NCI-H69 (cell line): ENCODE data around the gene PIP5KL1.

Source experiments
- DNase-seq: peaks from one replicate; lab custom pipeline; 2025; lab: John Stamatoyannopoulos, UW

Gene PIP5KL1

GRCh38 chr9:127968700-127969383, 38.3 kb upstream of the PIP5KL1 start:
- DNase-seq = peak; percentile 95

GRCh38 chr9:127968042-127968441, 37.5 kb upstream of the PIP5KL1 start:
- DNase-seq = peak; percentile 49

GRCh38 chr9:127967151-127967809, 36.7 kb upstream of the PIP5KL1 start:
- DNase-seq = no peak

GRCh38 chr9:127966416-127967150, 36.0 kb upstream of the PIP5KL1 start:
- DNase-seq = peak; percentile 75

- DNase-seq = peak; percentile 63
Observed at GRCh38 chr9:127965953-127966352, 35.4 kb upstream of the PIP5KL1 start.

- DNase-seq = peak; percentile 92
Observed at GRCh38 chr9:127963359-127964064, 32.9 kb upstream of the PIP5KL1 start.

GRCh38 chr9:127963041-127963358, 32.4 kb upstream of the PIP5KL1 start:
- DNase-seq = no peak

GRCh38 chr9:127962278-127962677, 31.7 kb upstream of the PIP5KL1 start:
- no peak for DNase-seq

- no peak for DNase-seq
Observed at GRCh38 chr9:127961613-127962155, 31.1 kb upstream of the PIP5KL1 start.

- no peak for DNase-seq
Observed at GRCh38 chr9:127961155-127961490, 30.5 kb upstream of the PIP5KL1 start.

GRCh38 chr9:127960410-127961154, 30.0 kb upstream of the PIP5KL1 start:
- DNase-seq = peak; percentile 92

- DNase-seq = peak; percentile 55
Observed at GRCh38 chr9:127959841-127960409, 29.3 kb upstream of the PIP5KL1 start.

GRCh38 chr9:127959398-127959797, 28.8 kb upstream of the PIP5KL1 start:
- no peak for DNase-seq

- DNase-seq = no peak
Observed at GRCh38 chr9:127958728-127959127, 28.2 kb upstream of the PIP5KL1 start.

GRCh38 chr9:127955294-127956015, 24.9 kb upstream of the PIP5KL1 start:
- peak; percentile 99 for DNase-seq

- peak; percentile 61 for DNase-seq
Observed at GRCh38 chr9:127954831-127955293, 24.3 kb upstream of the PIP5KL1 start.

GRCh38 chr9:127953768-127954505, 23.4 kb upstream of the PIP5KL1 start:
- DNase-seq = peak; percentile 69

- no peak for DNase-seq
Observed at GRCh38 chr9:127953154-127953553, 22.6 kb upstream of the PIP5KL1 start.

- no peak for DNase-seq
Observed at GRCh38 chr9:127950513-127951289, 20.1 kb upstream of the PIP5KL1 start.
